NCI-H82 (cell line): ENCODE data around the gene ERBB4.

Experiments
- DNase-seq: peaks from one replicate; lab custom pipeline; 2025; lab: John Stamatoyannopoulos, UW

ERBB4 gene

GRCh38 chr2:211829725-211830124 is 708.9 kb downstream of the ERBB4 start:
- no peak for DNase-seq

GRCh38 chr2:211823886-211824479 is 714.6 kb downstream of the ERBB4 start:
- DNase-seq, result no peak

GRCh38 chr2:211822686-211823335 is 715.8 kb downstream of the ERBB4 start:
- DNase-seq, result no peak

DNA sequence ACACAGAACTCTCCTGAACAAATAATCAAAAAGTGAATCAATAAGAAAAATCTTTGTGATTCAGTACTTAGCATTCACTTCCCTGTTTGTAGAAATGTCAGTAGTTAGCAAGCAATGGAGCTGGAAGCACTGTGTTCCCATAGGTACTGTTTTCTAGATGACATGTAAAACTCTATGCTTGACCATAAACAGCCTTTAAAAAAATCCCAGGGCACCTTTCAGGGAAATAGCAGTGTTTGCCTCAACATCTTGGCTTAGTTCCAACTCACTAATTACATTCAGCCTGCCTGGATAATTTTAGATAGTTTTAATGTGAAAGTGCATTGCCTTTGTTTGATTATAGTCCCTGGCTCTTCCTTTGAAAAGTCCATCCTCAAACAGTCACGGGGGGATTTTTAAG is 721.8 kb downstream of the ERBB4 start:
- DNase-seq, result no peak

- DNase-seq, result no peak
These were observed 726.0 kb downstream of the ERBB4 start for GRCh38 chr2:211812587-211812986.

- peak; percentile 90 for DNase-seq
These were observed 735.9 kb downstream of the ERBB4 start for GRCh38 chr2:211802666-211803065.

- DNase-seq, result no peak
These were observed 738.6 kb downstream of the ERBB4 start for GRCh38 chr2:211800001-211800400.

DNA sequence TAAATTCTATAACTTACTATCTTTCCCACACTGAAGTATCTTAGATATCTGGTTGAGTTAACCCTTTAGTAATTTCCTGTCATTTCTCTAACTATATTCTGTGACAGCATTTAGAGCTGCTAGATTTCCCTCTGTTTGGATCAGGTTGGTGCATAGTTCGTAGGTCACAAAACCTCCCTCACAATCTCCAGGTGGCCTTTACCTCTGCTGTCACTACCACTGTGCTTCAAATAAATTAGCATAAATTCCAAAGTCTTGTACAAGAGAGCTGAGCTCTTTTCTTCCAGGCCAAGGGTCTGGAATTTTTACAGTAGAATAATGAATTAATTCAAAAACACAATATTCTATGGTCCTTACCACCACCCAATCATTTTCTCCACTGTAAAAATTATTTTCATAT is 739.7 kb downstream of the ERBB4 start:
- DNase-seq, result no peak

DNA sequence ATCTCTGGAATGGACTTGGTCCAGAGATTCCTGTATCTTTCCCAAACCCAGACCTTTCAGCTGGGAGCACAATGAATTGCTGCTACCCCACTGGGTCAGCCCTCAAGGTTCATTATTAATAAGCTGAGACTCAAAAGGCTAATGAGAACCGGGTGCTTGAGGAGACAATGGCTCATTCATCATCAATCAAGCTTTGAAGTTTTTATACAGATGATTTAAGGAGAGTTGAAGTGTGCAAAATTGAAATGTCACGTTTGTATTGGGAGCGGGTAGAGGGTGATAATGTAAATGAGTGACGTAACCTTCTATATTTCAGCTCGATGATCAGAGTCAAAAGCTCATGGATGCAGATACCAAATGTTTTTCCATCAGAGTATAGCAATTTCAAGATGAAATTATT is 744.9 kb downstream of the ERBB4 start:
- DNase-seq, result no peak

DNA sequence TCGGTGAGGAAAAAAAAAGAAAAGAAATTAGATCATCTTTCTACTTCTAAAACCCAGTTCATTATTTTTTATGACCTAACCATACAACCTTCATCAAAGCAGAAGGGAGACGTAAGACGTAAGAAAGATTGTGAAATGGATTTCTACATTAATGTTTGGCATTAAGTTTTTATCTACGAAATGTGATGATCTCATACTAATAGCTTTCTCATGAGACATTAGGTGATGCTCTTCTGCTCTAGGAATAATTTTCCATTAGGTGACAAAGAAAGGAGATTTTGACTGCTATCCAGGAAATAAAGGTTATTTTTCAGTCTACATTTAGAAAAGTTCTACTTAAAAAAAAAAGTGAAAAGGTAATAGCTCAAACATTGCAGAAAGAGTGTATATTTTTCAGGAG is 748.6 kb downstream of the ERBB4 start:
- DNase-seq, result no peak

DNA sequence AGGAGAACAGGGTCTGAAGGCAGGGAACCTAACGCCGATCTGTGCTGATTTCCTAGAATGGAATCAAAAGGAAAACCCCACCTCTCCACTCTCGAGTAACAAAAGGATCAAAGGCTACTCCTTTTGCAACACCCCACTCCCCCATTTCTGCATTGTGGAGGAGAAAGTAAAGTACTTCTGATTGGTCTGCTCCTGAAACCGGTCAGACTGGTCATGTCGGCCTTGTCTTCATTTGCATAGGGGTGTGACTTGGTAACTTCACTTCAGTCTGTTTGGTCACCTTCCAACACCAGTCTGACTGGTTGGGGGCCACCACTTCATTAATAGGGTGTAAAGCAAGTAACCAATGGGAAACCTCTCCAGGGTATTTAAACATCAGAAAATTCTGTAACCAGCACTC is 771.9 kb downstream of the ERBB4 start:
- DNase-seq, result no peak

- no peak for DNase-seq
These were observed 776.1 kb downstream of the ERBB4 start for GRCh38 chr2:211762479-211762878.

DNA sequence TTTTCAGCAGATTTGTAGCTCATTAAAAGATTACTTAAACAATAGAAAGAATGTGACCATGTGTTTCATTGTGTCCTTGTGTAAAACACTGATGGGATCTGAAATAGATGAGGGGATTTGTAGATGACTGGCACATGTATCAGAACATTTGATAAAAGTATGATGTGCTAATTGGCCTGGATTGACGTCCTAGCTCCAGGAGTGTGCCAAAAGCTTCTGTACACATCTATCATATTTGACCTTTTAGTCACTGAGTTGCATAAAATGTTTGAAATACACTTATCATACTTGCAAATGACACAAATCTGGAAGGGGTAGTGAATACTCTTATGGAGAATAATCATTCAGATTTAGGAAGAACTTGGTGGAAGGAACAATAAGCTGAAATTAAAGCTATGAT is 778.5 kb downstream of the ERBB4 start:
- no peak for DNase-seq

DNA sequence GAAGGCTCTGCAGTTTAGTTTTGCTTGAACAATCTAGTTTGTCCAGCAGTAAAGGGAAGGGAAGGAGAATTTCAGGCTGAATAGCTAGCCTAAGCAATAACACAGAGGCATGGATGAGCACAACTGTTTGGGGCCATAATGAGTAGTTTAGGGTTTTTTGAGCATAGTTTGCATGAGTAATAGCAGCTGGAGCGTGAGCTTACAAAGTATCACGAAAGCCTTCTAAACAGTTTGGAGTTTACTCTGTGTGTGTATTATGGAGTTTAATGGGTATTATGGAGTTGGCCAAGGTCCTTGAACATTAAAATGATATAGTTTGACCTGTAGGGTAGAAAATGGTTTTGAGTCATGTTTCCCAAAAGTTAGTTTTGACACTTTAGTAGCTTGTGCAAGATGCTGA is 782.3 kb downstream of the ERBB4 start:
- no peak for DNase-seq

DNA sequence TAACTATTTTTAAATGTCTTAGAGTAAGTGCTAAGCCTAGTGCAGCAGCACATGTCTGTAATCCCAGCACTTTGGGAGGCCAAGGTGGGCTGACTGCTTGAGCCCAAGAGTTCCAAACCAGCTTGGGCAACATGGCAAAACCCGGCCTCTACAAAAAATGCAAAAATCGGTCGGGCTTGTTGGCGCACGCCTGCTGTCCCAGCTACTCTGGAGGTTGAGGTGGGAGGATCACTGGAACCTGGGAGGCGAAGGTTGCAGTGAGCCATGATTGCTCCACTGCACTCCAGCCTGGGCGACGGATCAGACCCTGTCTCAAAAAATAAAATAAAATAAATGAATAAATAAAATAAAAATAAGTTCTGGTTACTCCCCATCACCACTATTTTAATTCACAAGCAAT is 783.4 kb downstream of the ERBB4 start:
- DNase-seq, result no peak

- peak; percentile 70 for DNase-seq
These were observed 786.8 kb downstream of the ERBB4 start for GRCh38 chr2:211751848-211752247.

DNA sequence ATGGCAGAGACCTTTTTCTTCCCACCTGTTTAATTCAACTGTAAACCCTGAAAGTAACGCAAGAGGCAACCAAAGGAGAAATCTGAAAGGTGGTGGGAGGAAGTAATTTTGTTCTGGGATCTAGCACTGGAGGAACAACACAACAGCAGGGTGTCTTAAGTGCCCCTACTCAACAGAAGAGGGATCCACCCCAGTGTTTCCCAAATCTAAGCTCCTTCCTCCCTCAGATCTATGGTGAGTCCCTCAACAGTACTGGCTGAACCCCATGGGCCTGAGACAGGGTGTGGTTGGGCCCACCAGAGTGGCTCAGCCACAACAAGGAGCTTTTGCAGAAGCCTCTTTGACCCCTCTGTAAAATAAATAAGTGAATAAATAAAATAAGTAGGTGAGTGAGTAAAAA is 790.3 kb downstream of the ERBB4 start:
- DNase-seq, result no peak

DNA sequence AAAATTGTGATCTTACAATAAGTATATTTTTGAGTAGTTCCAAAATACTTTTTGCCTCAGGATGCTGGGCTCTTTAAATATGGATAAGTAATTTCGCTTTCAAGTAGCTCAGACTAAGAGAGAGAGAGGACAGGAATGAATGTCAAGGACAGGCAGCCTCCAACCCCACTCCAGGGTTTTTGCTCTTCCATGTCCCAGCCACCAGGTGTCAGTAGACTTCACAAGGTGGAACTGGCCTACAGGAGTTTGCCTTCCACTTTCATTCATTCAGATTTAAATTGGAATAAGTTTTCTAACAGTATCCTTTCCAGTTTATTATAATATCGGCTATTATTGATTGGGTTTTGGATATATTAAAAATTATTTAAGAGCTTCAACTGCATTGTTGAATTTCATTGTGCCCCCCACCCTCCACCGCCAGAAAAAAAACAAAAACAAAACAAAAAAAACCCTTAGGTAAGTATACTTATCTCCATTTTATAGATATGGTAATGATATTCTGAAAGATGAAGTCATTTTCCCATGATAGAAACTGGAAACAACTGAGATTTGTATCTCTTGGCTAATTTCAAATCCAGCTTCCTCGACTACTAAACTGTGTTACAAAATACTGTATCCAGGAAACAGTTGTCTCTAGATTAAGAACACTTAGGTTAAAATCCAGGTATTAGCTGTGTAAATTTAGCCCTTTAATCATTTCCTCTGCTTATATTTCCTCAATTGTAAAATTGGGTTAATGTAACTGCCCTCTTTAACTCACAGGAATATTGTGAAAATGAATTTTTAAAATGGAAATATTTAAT is 793.1 kb downstream of the ERBB4 start:
- peak; percentile 83 for DNase-seq

DNA sequence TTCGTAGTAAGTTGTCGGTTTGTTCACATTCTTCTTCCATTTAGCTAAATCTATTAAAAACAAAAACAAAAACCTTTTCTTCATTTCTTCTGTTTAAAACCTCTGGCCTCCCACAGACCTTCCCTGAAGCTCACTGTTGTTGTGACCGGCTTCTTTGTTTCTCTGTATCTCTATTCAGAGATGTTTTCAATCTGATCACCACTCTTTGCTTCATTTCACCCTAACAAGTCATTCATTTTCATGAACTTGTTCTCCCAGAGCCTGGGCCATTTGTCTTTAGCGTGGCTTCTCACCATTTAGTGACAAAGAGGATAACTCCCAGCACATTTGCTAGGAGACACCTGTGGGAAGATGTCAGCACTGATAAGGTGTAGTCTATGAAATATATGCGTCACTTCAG is 794.2 kb downstream of the ERBB4 start:
- no peak for DNase-seq

DNA sequence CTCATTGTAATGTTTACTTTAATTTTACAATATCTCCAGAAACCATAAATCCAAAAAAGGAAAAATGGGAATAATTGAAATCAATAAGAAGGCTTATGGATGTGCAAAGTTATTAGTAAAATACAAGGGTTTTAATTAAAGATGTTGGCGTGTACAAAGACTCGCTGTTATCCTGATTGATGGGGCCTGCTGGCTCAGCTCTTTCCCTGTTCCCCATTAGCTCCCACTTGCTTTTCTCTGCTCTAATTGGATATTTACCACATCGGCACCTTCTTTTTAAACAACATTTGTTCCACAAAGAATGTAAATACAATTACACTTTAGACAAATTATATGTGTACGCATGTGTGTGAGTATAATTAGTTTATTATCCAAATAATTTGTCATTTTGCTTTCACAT is 796.6 kb downstream of the ERBB4 start:
- DNase-seq, result peak; percentile 76

- no peak for DNase-seq
These were observed 801.3 kb downstream of the ERBB4 start for GRCh38 chr2:211737282-211737681.

DNA sequence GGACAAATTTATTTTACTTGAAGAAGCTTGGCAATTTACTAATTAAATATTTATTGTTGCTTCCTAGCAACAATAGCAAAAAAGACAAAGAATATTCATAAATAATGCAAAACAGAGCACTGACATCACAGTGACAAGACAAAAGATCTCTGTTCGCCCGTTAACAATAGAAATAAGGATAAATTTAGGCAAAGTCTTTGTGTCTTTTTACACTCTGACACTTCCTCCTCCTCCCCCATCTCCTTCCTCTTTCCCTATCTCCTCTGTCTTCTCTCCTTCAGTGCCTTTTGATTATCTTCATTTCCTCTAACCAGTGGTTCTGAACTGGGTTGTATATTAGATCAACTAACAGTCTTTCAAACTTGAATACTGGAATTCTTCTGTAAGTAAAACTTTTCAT is 808.4 kb downstream of the ERBB4 start:
- DNase-seq, result no peak

GRCh38 chr2:211729433-211729832 is 809.2 kb downstream of the ERBB4 start:
- no peak for DNase-seq
